HG03432 (cell line): ENCODE data around the gene ZNF429.
"Not testable (repeated sequence)": the region's sequence is repeated elsewhere in the genome, so short reads cannot be mapped to it uniquely, and the experiment has no call there.

Experiments used
- ATAC-seq: cut with Tn5 transposase; IDR thresholded peaks from one replicate; pipeline ENCODE4 v1.9.1; 2021; ENCODE audit warnings: mild to moderate bottlenecking, moderate library complexity; ENCODE audit not compliant: unreplicated experiment

Gene ZNF429

DNA sequence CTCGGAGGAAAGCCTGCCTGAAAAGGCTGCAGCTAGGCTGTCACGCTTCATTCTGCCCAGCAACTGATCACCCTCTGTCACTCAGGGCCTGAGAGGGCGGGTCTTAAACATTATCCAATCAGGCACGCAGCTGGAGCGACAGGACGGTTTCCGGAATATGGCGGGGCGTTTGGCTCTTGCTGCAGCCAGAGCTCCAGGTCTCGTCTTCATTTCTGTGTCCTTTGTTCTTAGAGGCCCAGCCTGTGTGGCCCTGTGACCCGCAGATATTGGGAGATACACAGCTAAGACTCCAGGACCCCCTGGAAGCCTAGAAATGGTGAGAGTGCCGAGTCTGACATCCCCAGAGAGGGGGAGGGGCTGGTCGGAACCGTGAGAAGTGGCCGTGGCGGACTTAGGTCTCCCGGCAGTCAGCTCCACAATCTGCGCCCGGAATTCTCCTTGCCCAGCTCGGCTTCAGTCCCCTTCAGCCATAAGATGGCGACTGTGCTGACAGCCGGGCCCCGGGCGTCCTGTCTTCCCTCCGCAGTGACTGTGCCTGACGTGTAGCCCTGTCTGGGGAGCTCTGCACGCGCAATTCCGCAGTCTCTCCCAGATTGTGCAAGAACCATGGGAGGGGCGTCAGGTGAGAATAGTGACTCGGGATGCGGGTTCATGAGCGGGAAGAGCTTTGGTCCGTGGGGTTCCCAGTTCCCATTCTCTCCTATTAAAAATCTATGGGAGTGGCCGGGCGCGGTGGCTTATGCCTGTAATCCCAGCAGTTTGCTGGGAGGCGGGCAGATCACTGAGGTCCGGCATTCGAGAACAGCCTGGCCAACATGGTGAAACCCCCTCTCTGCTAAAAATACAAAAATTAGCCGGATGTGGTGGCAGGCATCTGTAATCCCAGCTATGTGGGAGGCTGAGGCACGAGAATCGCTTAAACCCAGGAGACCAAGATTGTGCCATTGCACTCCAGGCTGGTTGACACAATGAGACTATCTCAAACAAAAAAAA lies at the start of gene ZNF429:
ZNF429 (plus strand) TSS at position 144 of the 993 bp plus-strand sequence; CDS start at position 314, 170 bp downstream.
- ATAC-seq: peak; percentile 100

DNA sequence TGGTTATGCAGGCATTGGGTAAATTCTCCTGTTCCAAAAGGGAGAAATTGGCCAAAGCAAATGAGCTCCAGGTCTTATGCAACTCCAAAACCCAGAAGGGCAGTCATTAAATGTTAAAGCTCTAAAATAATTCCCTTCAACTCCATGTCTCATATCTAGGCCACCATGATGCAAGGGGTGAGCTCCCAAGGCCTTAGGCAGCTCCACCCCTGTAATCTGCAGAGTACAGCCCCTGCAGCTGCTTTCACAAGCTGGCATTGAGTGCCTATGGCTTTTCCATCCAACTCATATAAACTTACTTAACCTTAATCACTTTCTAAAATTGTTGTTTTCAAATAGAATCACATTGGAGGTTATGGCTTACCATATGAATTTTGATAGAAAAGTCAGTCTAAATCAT lies 44.7 kb upstream of the ZNF429 start:
- ATAC-seq: no peak

DNA sequence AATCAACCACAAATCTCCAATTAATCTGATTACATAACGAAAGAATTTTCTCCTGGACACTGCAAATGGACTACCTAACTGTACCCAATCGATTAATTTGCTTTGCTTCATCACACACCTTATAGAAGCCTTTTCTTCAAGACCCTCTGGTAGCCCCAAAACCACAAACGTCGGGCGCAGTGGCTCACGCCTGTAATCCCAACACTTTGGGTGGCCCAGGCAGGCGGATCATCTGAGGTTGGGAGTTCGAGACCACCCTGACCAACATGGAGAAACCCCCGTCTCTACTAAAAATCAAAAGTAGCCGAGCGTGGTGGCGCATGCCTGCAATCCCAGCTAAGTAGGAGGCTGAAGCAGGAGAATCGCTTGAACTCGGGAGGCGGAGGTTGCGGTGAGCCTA lies 42.9 kb upstream of the ZNF429 start:
- no peak for ATAC-seq

DNA sequence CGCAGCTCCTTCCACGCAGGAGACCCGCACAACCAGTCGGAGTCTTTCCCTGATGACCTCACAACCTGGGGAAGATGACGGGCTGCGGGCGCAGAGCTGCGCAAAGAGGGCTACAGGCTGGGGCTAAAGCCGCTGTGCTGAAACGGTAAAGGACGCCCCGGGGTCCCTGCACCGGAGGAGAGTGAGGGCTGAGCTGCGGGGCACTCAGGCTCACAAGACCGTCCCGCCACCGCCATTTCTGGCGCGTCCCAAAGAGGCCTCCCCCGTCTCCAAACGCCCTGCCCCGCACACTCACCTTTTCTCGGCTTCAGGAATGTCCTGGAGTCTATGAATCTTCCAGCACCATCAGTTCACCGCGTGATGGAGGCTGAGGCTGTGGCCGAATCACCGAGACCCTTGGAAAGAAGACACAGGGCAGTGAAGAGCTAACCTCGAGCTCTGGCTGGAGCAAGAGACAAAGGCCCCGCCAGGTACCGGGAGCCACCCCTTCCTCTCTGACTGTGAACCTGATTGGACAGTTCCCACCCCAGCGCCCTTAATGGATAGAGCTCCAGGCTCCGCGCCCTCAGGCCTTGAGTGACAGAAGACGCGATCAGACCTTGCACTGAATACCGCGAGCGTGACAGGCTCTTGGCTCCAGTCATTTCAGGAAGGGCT lies 41.8 kb upstream of the ZNF429 start:
- peak; percentile 58 for ATAC-seq

DNA sequence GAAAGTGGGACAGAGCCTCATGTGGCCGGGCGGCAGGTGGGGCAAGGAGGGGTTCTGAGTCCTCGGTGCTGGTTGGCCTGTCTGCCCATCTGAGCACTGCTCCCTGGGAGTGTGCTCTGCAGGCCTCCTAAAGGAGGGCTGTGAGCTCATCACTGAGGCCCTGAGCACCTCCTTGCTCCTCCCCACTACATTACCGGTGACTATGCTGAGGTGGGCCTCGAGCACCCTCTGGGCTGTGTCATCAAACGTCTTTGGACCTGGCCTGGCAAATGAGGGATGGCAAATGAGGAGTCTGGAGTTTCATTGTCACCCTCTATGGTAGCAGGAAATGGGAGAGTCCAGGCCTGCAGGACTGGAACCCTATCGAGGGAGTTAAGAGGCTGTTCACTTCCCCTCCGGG lies 38.8 kb upstream of the ZNF429 start:
- no peak for ATAC-seq

DNA sequence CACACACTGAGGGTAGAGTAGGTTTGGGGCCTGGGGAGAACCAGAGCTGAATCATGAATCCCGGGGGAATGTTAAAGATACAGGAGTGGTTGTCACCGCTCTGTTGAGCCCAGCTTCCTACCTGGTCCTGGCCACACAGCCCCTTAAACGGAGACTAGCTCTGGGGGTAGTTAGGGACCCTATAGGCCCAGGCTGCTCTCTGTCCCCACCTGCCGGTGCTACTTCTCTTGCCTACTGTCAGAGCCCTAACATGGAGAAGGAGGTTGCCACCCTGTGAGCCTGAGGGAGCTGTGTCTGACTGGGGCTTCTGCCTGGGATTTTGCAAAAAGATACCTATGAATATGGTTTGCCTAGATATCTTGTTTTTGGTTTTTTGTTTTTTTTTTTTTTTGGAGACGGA lies 36.6 kb upstream of the ZNF429 start:
- ATAC-seq: no peak

DNA sequence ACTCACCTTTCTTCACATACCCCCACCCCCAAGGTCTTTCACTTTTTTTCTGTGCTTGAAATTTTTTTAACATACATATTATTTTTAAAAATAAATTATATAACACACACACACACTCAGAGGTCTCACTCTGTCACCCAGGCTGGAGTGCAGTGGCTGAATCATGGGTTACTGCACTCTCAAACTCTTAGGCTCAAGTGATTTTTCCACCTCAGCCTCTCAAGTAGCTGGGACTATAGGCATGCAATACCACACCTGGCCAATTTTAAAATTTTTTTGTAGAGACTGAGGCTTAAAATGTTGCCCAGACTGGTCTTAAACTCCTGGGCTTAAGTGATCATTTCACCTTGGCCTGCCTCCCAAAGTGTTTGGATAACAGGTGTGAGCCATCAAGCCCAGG lies 32.9 kb upstream of the ZNF429 start:
- ATAC-seq: no peak

DNA sequence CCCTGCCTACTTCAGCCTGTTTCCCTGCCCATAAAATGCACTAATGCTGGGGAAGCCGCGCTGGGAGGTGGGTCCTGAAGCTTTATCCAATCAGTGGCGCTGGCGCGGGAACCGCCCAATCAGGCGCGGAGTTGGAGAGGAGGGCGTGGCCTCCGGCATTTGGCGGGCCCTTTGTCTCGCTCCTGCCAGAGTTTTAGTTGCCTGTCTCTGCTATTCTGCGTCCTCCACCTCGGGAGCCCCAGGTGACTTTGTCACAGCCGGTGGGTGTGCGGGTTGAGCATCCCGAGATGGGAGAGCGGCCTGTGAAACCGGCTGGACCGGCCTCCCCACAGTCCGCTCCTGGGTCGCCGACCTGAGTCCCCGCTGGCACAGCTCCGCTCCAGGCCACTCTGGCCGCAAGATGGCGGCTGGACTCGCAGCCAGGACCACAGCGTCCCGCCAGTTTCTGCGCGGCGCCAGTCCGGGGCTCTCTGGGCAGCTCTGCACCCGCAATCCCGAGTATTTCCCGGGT lies 30.7 kb upstream of the ZNF429 start:
- ATAC-seq: peak; percentile 74

DNA sequence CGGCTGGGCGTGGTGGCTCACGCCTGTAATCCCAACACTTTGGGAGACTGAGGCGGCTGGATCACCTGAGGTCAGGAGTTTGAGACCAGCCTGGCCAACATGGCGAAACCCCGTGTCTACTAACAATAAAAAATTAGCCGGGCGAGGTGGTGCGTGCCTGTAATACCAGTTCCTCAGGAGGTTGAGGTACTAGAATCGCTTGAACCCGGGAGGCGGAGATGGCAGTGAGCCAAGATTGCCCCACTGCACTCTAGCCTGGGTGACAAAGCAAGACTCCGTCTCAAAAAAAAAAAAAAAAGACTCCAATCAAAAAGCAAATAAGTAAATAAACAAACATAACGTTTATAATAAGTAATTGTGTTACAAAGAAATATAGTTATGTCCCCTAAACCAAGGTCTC lies 23.0 kb upstream of the ZNF429 start:
- ATAC-seq: not testable (repeated sequence)

DNA sequence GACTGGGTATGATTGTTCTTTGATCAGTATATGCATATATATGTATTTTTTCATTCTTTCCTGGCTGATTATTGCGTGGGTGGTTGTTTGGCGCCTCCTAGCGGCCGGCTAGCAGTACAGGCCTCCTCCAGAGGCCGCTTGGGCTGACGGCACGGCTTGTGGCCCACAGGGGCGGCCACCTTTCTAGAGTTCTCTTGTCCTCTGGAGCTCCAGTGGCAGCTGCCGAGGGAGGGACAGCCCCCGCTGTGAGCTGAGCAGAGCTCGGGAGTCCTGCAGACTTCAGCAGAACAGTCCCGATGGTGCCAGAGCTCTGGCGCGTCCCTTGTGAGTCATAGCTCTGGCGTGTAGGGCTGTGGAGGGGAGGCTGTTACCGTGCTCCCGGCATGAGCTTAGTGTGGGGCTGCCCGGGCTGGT lies 22.5 kb upstream of the ZNF429 start:
- ATAC-seq: no peak

DNA sequence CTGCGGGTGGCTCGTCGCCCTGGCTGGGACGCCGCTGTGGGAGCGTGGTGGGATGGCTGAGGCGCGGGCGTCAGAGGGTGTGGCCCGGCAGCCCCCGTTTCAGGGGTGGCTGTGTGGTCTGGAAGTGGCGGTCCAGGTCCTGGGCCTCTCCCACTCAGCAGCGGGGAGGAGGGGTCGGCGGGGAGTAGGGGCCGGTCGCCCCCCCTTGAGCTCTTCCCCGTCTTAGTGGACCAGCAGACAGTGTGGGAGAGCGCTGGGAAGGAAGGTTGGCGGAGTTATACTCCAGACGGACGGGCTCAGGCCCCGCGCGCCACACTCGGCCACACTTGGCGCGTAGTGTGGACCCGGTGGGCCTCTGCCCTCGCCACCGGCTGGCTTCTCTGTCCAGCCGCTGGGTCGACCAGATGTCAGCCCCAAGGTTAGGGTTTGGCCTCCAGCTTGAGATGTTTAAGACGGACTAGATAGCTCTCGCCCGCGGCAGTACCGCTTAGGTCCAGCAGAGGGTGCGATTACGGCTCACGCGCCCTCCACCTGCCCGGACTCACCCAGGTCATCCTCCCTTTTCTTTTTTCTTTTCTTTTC lies 21.7 kb upstream of the ZNF429 start:
- ATAC-seq: no peak

DNA sequence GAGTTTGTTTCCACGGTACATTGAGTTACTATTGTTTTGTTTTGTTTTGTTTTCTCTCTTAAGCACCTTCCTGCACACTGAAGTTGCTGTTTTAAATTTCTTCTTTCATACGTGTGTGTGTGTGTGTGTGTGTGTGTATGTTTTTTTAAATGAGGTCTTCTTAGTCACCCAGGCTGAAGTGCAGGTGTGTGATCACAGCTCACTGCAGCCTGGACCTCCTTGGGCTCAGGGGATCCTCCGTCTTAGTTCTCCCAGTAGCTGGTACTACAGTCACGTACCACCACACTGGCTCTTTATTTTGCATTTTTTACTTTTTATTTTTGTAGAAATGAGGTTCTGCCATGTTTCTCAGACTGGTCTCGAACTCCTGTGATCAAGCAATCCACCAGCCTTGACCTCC lies 20.8 kb upstream of the ZNF429 start:
- ATAC-seq: no peak

DNA sequence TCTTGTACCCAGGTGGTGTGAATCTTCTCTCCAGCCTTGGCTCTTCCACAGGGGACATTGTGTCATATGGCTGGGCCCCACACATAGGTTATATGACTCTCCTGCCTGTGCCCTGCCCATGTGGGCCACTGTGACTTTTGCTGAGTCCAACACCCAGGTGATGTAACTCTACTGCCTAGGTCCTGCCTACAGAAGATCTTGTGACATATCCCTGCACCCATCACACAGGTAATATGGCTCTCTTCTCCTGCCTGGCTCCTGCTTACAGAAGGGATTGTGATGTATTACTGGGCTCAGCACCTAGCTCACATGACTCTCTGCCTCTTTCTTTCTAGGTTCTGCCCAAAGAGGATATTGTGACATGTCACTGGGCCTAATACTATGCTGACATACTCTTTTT lies 19.5 kb upstream of the ZNF429 start:
- ATAC-seq: no peak

DNA sequence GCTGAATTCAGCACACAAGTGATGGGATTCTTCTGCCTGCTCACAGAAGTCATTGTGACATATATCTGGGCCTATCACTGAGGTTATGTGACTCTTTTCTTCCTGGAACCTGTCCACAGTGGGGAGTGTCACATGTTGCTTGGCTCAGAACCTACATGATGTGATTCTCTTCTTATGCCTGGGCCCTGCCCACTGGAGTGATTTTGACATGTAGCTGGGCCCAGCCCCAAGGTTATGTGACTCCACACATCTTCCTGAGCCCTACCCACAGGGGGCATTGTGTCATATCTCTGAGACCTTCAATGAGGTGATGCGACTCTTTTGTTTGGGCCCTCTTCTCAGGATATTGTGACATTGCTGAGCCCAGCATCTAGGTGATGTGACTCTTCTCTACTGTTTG lies 17.4 kb upstream of the ZNF429 start:
- ATAC-seq: no peak

DNA sequence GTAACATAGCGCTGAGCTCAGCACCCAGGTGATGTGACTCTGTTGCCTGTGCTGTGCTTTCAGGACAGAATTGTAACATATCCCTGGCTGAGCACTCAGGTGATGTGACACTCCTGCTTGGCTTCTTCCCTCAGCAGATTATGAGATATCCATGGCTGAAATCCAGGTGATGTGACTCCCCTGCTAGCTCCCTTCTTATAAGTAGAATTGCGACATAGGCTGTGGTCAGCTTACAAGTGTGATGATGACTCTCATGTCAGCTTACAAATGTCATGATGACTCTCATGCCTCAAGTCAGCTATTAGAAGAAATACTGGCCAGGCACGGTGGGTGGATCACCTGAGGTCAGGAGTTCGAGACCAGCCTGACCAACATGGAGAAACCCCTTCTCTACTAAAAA lies 14.3 kb upstream of the ZNF429 start:
- ATAC-seq: no peak

DNA sequence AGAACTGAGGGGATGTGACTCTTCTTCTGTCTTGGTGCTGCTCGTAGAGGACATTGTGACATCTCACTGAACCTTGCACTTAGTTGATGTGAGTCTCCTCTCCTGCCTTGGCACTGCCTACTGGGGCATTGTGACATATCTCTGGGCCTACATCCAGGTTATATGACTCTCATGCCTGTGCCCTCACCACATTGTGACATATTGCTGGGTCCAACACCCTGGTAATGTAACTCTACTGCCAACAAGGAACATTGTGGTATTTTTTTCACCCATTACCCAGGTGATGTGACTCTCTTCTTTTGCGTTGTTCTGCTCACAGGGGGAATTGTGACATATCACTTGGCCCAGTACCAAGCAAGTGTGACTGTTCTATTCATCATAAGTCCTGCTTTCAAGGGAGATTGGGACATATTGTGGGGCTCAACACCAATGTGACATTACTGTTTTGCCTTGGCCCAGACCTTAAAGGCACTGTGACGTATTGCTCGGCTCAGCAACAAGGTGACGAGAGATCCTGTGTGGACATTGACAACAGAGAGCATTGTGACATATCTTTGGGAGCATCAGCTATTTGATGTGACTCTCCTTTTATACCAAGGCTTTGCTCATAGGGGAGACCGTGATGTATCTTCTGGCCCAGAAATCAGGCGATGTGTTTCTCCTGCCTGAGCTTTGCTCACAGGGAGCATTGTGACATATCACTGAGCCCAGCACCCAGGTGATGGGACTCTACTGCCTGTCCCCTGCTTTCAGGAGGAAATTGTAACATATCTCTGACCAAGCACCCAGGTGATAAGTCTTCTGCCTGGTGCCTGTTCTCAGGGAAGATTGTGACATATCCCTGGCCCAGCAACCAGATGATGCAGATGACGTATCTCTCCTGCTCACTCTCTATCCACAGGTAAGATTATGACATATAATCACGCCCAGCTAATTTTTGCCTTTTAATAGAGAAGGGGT lies 12.2 kb upstream of the ZNF429 start:
- no peak for ATAC-seq

DNA sequence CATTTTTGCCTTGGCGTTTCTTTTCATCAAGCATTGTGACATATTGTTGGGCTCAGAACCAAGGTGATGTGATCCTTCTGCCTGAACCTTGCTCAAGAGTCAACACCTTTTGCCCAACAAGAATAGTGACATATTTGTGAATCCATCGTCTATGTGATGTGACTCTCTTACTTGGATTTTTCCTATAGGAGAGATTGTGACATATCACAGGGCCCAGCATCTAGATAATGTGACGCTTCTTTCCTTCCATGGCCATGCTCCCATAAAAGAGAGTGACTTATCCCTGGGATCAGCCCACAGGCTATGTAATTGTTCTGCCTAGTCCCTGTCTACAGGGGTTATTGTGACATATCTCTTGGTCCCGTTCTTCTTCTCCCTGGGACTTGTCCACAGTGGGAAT lies 8.5 kb upstream of the ZNF429 start:
- ATAC-seq: no peak

DNA sequence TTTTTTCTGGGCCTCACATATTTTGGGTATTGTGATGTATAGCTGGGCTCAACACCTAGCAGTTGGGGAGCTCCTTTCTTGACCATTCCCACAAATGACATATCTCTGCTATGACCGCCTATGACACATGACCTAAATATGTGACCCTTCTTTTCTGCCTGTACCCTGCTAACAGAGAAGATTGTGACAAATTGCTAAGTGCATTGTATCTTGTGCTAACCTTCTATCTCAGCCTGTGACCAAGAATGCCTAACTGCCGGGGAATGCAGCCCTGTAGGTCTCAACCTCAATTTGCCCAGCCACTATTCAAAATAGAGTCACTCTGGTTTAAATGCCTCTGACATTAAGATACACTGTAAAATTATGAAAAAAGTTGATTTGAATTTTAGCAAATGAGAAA lies 6.8 kb upstream of the ZNF429 start:
- no peak for ATAC-seq

DNA sequence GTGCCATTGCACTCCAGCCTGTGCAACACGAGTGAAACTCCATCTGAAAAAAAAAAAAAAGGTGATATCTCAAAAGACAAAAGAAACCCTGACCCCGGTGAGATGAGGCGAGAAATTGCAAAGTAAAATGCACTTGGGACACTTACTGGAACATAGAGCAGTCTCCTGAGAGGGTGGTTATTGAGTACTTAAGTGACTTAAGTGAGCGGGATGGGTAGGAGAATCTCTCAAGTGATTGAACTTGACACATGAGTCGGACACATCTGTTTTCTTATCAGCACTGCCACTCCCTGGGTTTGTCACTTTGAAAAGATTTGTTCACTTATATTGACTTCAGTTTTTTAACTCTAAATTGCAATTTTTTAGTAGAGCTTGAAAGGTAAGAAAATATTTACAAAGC lies 2.8 kb downstream of the ZNF429 start:
- no peak for ATAC-seq

DNA sequence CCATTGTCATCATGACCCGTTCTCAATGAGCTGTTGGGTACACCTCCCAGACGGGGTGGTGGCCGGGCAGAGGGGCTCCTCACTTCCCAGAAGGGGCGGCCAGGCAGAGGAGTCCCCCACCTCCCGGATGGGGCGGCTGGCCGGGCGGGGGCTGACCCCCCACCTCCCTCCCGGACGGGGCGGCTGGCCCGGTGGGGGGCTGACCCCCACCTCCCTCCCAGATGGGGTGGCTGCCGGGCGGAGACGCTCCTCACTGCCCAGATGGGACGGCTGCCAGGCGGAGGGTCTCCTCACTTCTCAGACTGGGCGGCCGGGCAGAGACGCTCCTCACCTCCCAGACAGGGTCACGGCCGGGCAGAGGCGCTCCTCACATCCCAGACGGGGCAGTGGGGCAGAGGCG lies 5.7 kb downstream of the ZNF429 start:
- not testable (repeated sequence) for ATAC-seq
